ENCODE results near the gene PLCL2.
"Not testable (repeated sequence)": the region's sequence is repeated elsewhere in the genome, so short reads cannot be mapped to it uniquely, and the experiment has no call there.

PLCL2 gene

DNA sequence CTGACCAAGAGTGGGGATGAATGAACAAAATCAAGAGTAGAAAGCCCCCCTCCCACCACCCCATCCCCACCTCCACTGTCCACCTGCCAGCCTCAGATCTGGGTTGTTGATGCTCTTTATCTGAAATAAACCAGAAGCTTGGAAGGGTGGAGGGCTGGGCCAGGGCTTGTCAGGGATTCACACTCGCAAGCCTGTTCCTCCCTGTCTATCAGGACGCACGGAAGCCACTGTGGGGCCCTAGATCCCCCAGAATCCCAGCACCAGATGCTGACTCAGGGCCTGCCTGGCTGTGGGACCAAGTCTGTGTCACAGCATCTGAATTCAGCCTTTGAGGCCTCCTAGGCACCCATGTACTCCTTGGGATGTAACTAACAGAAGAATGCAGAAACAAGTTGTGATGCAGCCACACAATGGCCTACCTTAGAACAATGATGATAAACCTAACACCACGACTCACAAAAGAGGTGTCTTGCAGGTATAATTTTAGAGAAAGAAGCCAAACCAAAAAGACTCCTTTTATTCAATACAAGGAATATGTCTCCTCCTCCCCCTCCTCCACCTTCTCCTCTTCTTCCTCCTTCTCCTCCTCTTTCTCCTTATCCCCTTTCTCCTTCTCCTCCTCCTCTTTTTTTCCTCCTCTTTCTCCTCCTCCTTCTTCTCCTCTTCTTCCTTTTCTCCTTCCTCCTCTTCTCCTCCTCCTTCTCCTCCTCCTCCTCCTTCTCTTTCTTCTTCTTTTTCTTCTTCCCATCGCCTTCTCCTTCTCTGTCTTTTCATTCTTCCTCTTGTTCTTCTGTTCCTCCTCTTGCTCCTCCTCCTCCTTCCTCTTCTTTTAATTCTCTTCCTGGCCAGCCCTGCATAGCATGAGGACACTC is 234.7 kb downstream of the PLCL2 start:
- DNase-seq (ENCODE audit: low read depth): no peak
- no peak for TF ChIP-seq MAX (IDR thresholded peaks at IDR 0.05; ENCODE audit: low read depth, low read length)
- TF ChIP-seq, protein P1, sequence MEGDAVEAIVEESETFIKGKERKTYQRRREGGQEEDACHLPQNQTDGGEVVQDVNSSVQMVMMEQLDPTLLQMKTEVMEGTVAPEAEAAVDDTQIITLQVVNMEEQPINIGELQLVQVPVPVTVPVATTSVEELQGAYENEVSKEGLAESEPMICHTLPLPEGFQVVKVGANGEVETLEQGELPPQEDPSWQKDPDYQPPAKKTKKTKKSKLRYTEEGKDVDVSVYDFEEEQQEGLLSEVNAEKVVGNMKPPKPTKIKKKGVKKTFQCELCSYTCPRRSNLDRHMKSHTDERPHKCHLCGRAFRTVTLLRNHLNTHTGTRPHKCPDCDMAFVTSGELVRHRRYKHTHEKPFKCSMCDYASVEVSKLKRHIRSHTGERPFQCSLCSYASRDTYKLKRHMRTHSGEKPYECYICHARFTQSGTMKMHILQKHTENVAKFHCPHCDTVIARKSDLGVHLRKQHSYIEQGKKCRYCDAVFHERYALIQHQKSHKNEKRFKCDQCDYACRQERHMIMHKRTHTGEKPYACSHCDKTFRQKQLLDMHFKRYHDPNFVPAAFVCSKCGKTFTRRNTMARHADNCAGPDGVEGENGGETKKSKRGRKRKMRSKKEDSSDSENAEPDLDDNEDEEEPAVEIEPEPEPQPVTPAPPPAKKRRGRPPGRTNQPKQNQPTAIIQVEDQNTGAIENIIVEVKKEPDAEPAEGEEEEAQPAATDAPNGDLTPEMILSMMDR (IDR thresholded peaks at IDR 0.05; ENCODE audit: low read depth, low read length): no peak
- TF ChIP-seq POLR2A (IDR thresholded peaks at IDR 0.05; ENCODE audit: extremely low read depth, insufficient read length): no peak
- no peak for TF ChIP-seq MYC (IDR thresholded peaks at IDR 0.05; ENCODE audit: low read depth, low read length)
- H3K4me3 ChIP-seq (ENCODE audit: low read depth, low read length): no peak overlapping the region

DNA sequence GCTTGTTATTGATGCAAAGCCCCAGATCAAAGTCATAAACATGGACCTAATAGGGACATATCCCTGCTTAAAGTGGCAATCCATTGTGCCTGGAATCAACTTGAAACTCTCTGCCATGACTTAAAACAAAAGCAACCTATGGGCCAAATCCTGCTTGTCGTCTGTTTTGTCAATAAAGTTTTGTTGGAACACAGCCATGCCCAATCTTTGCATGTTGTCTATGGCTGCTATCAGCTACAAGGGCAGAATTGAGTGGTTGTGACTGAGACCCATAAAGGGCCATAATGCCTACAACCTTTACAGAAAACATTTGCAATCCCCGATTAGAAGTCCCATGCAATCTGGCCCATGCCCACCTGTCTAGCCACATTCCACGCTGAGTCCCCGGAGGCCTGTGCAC is 235.4 kb downstream of the PLCL2 start:
- TF ChIP-seq POLR2A (IDR thresholded peaks at IDR 0.05; ENCODE audit: extremely low read depth, insufficient read length) (no peak), MAX (IDR thresholded peaks at IDR 0.05; ENCODE audit: low read depth, low read length) (no peak), MYC (IDR thresholded peaks at IDR 0.05; ENCODE audit: low read depth, low read length) (no peak)
- TF ChIP-seq, protein P1 (IDR thresholded peaks at IDR 0.05; ENCODE audit: low read depth, low read length): no peak
- DNase-seq (ENCODE audit: low read depth): no peak
- no peak overlapping the region for H3K4me3 ChIP-seq (ENCODE audit: low read depth, low read length)

GRCh38 chr3:17121336-17121735 is 236.6 kb downstream of the PLCL2 start:
- H3K4me3 ChIP-seq (ENCODE audit: low read depth, low read length): no peak overlapping the region
- DNase-seq (ENCODE audit: low read depth): no peak

GRCh38 chr3:17122758-17123157 is 238.0 kb downstream of the PLCL2 start:
- no peak for TF ChIP-seq MAX (IDR thresholded peaks at IDR 0.05; ENCODE audit: low read depth, low read length)
- TF ChIP-seq, protein P1 (IDR thresholded peaks at IDR 0.05; ENCODE audit: low read depth, low read length): no peak
- no peak for TF ChIP-seq POLR2A (IDR thresholded peaks at IDR 0.05; ENCODE audit: extremely low read depth, insufficient read length)
- no peak for TF ChIP-seq MYC (IDR thresholded peaks at IDR 0.05; ENCODE audit: low read depth, low read length)
- no peak for DNase-seq (ENCODE audit: low read depth)
- H3K4me3 ChIP-seq (ENCODE audit: low read depth, low read length): no peak overlapping the region

More at GRCh38 chr3:17121336-17121735, 236.6 kb downstream of the PLCL2 start:
- no peak for TF ChIP-seq POLR2A (IDR thresholded peaks at IDR 0.05; ENCODE audit: extremely low read depth, insufficient read length)
- TF ChIP-seq, protein P1 (IDR thresholded peaks at IDR 0.05; ENCODE audit: low read depth, low read length): no peak
- no peak for TF ChIP-seq MAX (IDR thresholded peaks at IDR 0.05; ENCODE audit: low read depth, low read length)
- TF ChIP-seq MYC (IDR thresholded peaks at IDR 0.05; ENCODE audit: low read depth, low read length): no peak

- TF ChIP-seq MAX (IDR thresholded peaks at IDR 0.05; ENCODE audit: low read depth, low read length) (no peak), POLR2A (IDR thresholded peaks at IDR 0.05; ENCODE audit: extremely low read depth, insufficient read length) (no peak), MYC (IDR thresholded peaks at IDR 0.05; ENCODE audit: low read depth, low read length) (no peak)
- TF ChIP-seq, protein P1 (IDR thresholded peaks at IDR 0.05; ENCODE audit: low read depth, low read length): no peak
- H3K4me3 ChIP-seq (ENCODE audit: low read depth, low read length): no peak overlapping the region
- DNase-seq (ENCODE audit: low read depth): no peak
Measured at GRCh38 chr3:17125738-17126442, 241.1 kb downstream of the PLCL2 start.

DNA sequence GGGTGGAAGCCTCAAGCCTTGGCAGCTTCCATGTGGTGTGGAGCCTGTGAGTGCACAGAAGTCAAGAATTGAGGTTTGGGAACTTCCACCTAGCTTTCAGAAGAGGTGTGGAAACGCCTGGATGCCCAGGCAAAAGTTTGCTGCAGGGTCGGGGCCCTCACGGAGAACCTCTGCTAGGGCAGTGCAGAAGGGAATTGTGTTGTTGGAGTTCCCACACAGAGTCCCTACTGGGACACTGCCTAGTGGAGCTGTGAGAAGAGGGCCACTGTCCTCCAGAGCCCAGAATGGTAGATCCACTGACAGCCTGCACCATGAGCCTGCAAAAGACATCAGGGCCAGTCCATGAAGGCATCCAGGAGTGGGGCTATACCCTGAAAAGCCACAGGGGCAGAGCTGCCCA is 243.9 kb downstream of the PLCL2 start:
- H3K4me3 ChIP-seq (ENCODE audit: low read depth, low read length); DNase-seq (ENCODE audit: low read depth): not testable (repeated sequence)

All from NB4 (cell line).